Thyroid gland (tissue), 4 donors: ENCODE results near the gene FOXO3.

Source experiments
- CTCF ChIP-seq, 6 experiments: fragments of 200-600 bp in 3 of 6; fragments of 450-650 bp in 3 of 6; sonication (generic) in 3 of 6; IDR thresholded peaks; one replicate each; pipeline ENCODE4 v1.5.1; 2016 to 2019; ENCODE audit warnings: antibody characterized with exemption in 6 of 6, mild to moderate bottlenecking in 2 of 6, inconsistent platforms in 1 of 6, moderate library complexity in 1 of 6
- POLR2A ChIP-seq, 2 donors: fragments of 450-650 bp; IDR thresholded peaks; one replicate each; pipeline ENCODE4 v1.6.1; 2017; ENCODE audit warnings: antibody characterized with exemption in 2 of 2, mild to moderate bottlenecking in 2 of 2, moderate library complexity in 1 of 2

DNA sequence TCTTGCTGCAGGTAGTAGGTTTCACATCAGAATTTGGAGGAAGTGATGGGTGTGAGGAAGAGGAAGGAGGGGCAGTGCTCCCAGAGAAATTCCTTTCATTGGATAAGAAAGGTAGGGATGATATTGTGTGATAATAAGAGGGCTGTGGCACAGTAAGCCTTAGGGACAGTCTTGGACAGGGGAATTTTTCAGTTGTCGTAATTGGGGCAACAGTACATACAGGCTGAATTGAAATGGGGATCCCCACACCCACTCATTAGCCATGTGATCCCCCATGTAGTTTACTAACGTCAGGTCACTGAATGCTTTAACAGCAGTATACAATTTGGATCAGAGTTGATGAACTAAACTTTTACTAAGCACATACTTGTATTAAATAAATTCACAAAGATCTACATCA, 79.4 kb downstream of the FOXO3 start:
- TF ChIP-seq CTCF (IDR thresholded peaks at IDR 0.05) (no peak), POLR2A (IDR thresholded peaks at IDR 0.05) (no peak)
